SH-SY5Y (cell line): Measurements from ENCODE around the gene TPM3.

Source experiments
- GATA2 ChIP-seq: IDR thresholded peaks from 2 replicates; pipeline ENCODE4 v1.6.1; 2011; ENCODE audit warnings: mild to moderate bottlenecking, low read depth, low read length
- GATA3 ChIP-seq: IDR thresholded peaks from 2 replicates; pipeline ENCODE4 v1.6.1; 2011; ENCODE audit warnings: low read depth, mild to moderate bottlenecking, low read length, moderate library complexity

TPM3 gene

DNA sequence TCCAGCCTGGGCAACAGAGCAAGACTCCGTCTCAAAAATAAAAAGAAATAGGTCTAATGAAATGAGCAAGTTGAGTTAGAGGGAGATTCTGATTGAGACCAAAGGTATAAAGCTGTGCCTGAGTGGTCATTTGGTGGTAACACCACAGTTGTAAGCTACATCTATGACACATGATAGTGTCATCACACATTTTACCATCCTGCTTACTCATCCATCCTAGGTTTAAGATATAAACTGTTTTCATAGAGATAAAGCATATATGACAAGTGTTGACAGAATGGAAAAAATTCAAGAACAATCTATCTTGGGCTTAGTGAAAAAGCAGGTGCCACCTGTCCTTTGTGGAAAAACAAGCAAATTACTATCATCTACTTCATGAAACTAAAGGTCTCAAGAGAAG lies 21.4 kb upstream of the TPM3 start:
- no peak for TF ChIP-seq GATA2
- TF ChIP-seq GATA3: no peak

DNA sequence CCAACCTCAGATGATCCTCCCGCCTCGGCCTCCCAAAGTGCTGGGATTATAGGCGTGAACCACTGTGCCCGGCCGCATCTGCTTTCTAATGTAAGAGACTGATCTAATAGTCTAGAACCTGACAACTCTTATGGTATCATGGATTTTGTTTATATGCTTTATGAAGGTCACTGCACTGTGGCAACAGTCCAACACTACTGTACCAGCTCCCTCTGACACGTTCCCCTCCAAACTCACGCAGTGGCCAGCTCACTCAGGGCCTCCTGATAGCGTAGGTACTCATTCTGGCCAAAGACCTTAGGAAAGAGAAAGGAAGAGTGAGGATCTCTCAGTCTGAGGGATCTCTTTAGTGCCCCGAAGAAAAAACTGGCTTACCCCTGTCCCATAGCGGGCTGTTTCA lies 20.2 kb upstream of the TPM3 start:
- TF ChIP-seq GATA3 (no peak), GATA2 (no peak)

DNA sequence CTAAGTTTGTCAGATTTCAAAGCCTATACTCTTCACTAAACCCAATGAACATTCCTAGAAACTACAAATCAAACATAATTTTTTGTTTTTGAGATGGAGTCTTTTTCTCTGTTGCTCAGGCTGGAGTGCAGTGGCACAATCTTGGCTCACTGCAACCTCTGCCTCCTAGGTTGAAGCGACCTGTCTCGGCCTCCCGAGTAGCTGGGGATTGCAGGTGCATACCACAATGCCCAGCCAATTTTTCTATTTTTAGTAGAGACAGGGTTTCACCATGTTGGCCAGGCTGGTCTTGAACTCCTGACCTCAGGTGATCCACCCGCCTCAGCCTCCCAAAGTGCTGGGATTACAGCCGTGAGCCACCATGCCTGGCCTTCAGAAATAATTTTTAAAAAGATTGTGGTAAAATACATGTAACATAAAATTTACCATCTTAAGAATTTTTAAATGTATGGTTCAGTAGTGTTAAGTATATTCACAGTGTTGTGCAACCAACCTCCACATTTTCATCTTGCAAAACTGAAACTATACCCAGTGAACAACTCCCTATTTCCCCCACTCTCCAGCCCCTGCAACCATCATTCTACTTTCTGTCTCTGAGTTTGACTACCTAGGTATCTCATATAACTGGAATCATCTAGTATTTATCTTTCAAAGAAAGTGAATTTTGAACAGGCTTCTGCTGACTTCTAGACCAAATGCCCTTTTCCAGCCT lies 16.9 kb upstream of the TPM3 start:
- TF ChIP-seq GATA2 (no peak), GATA3 (no peak)

DNA sequence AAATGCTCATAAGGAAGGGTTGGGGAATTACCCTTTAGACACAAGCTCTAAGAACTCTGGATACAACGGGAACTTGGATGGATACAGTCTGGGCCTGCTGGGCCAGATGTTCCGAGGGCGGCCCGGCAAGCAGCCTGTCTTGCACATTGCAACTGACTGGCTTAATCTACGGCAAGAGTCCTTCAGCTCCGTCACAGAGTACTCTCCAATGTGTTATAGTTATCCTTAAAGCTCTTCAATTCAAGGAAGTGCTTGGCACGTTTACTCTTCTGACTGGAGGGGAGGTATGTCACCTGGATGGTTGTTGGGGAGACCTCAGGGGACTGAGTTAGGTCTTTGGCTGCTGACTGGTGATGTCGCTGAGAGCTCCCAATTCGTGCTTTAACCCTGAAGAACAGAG lies 15.4 kb upstream of the TPM3 start:
- TF ChIP-seq GATA3 (no peak), GATA2 (no peak)

DNA sequence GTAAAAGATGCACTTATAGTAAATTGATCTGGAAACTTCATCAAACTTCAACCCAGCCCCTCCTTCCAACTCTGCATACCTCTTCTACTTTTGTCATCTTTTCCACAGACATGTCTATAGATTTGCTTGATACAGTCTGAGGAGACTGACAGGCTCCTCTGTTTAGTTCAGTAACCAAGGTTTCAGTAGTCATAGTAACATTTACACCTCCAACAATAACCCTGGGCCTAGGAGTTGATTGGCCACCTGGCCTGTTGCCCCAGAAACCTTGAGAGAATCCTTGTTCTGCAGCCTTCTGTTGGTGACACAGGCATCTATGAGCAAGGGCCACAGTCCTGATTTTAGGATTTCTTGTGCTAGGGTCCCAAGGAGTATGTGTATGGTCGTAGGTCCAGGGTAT lies 14.3 kb upstream of the TPM3 start, which contains the start of gene CFAP141:
CFAP141 (minus strand) TSS at position 138 of the 400 bp plus-strand sequence; CDS start at position 112, 26 bp downstream.
- TF ChIP-seq GATA3 (no peak), GATA2 (no peak)

DNA sequence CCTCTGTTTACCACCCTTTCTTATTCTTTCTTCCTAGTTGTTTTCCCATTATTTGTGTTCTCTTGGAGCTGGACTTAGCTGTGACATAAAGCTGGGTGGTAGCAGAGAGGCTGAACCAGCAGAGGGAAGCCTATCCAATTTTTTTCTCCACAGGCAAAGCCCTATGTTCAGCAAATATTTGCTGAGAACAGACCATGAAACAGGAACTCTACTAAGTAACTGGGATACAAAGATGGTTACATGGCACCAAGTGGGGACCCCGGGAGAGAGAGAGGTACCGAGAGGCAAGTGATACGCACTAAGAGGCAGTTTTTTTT lies 7.6 kb upstream of the TPM3 start:
- TF ChIP-seq GATA2 (no peak), GATA3 (no peak)

DNA sequence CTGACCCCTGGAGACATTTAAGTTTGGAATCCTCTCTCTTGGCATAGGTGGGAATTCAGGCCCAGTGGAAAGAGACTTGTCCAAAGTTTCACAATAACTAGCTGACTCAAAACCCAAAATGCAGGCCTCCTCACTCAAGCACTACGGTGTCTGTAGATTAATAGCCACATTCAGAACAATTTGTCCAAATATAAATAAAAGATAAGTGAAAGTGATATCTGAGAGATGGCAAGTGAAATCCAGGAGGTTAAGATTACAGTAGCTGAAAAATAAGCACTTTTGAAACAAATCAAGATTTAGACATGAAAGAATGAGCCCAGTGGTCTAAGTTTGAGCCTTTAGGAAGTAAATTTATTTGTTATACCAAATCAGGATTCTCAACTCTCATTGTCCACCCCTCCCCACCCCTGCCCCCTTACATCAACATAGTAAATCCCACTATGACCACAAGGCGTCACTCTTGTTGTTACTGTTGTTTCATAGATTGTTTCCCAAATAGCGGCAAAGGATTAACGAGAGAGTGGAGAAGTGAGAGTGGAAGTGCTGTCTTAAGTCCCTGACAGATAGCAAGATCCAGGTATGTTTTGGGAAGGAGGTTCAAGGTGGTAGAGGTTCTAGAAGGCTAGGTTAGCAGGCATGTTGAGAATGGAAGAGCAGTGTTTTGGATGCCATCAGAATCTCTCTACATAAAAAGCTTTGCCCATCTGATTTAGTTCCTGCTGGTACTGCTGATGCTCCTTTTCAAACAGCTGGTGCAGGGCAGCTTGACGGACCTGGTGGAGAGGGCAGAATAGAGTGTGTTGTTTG lies 7.1 kb upstream of the TPM3 start:
- TF ChIP-seq GATA2 (no peak), GATA3 (no peak)

DNA sequence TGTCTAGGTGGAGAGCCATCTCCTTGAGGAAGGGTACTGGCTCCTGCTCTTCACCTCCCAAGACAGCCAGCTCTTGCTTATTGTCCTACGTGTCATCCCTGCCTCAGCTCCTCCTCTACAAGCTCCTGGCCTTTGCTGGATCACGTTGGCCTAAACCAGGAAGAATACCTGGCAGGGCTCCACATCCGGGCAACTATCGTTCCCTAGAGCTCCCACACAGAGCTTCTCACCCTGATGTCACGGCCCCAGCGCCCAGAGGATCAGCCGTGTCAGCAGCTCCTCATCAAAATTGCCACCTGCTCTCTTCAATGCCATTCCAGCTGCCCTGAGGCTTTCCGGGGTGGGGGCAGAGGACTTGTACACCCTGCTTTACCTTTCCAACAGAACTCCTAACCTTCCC lies 1.9 kb upstream of the TPM3 start:
- no peak for TF ChIP-seq GATA2
- no peak for TF ChIP-seq GATA3

DNA sequence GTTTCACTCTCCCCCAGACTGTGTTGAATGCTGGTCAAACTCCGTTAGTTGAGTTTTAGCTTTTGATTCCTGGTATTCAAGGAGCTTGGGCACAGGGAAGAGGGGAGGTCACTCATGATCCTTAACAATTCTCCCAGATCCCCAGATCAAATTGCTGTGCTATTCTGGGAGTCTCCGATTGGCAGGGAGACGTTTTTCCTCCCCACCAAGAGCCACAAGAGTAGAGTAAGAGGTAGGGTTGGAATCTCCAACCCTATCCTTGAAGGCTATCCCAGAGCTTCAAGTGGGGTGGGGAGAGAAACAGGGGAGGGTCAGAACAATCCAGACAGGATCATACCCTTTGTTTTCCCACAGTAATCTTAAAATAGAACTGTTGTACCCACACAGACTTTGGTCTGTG lies 576 bp upstream of the TPM3 start:
- TF ChIP-seq GATA2 (no peak), GATA3 (no peak)

DNA sequence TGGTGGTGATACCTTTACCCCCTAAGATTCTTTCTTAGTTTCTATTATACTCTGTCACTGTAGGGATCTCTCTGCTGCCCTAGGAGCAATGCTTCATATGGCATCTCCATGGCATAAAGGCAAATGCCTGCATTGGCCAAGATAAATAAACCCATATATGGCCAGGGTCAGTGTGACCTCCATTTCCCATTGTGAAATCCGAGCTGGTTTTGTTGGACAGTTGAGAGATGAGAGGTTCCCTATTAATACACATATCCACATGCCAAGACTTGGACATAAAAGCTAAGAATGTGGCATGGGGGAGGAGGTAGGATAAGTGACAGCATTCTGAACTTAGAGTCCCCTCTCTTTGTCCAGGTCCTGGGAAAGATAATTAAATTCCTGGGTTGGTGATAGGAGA lies 1.4 kb downstream of the TPM3 start:
- no peak for TF ChIP-seq GATA3
- TF ChIP-seq GATA2: no peak

DNA sequence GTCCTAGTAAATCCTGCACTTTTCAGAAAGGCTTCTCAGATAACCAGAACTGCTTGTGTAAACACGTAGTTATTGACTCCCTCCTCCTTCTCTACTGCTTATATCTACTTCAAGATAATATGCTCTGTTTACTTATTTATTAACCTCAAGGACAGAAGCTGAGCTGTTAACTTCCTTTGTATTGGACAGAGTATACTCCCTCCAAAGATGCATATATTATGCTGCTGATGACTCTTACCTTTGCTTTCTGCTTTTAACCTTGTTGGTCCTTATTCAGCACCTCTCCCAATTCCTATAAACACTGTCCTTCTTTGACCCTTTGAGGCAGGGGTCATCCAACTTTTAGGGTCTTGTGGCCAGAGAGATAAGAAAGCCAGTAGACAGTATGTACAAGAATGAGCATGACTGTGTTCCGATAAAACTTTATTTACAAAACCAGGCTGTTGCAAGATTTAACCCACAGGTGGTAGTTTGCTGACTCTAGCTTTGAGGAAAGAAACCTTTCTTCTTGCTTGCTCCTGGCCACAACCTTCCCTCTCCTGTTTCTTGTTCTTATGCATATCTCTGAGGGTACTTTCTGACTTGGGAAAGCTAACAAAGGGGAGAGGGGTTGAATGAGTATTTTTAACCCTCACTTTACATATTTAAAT lies 4.9 kb downstream of the TPM3 start:
- TF ChIP-seq GATA2: no peak
- no peak for TF ChIP-seq GATA3

DNA sequence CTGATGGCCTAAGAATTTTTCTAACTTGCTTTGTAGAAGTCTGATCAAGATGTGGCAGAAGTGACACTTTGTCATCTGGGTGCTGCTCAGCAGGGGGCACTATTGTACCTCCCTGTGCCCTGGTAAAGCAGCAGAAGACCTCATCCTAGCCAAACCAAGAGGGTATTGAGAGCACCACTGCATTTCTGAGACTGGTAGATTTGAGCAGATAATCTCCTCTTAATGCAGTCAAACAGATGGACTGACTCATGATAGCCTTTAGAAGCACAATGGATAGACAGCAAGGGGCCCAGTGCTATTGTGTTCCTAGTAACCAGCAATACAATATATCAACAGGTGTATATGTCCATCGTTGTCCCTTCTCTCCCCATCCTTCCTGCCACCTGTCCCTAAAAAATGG lies 5.7 kb downstream of the TPM3 start:
- TF ChIP-seq GATA3 (no peak), GATA2 (no peak)

DNA sequence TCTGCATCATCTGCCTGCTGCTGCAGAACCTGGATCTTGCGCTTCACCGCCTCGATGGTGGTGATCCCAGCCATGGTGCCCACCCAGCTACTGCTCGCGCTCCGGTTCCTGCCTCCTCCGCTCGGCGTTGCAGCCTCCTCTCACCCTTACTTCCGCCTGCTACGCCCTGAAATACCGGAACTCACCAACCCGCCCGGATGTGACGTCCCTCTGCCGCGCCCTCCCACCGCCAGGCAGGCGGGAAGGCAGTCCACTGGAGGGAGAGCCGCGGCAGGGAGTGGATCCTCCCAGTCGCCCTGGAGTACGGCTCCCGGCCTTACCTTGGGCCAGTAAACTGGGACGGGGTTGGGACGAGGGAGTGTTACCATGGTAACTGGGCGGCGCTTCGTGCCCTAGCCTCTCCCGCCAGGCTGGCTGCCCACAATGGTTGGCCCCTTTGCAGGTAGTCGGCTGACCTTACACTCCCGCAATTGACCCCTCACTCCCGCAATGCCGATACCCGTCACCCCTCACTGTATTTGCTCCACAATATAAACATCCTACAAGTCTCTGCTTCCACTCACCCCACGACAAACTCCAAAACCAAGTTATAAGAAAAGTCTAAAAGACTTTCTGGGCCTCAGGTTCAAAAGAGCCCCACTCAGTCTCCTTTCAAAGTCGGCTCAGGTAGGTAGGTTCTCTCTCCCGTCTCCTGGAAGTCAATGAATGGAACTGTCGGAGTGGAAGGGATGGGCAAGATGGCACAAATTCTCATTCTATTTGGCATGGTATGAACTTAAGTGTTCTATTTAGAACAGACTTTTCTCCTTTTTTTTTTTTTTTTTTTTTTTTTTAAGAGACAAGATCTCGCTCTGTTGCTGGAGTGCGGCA lies 8.6 kb downstream of the TPM3 start:
- TF ChIP-seq GATA3 (no peak), GATA2 (no peak)

DNA sequence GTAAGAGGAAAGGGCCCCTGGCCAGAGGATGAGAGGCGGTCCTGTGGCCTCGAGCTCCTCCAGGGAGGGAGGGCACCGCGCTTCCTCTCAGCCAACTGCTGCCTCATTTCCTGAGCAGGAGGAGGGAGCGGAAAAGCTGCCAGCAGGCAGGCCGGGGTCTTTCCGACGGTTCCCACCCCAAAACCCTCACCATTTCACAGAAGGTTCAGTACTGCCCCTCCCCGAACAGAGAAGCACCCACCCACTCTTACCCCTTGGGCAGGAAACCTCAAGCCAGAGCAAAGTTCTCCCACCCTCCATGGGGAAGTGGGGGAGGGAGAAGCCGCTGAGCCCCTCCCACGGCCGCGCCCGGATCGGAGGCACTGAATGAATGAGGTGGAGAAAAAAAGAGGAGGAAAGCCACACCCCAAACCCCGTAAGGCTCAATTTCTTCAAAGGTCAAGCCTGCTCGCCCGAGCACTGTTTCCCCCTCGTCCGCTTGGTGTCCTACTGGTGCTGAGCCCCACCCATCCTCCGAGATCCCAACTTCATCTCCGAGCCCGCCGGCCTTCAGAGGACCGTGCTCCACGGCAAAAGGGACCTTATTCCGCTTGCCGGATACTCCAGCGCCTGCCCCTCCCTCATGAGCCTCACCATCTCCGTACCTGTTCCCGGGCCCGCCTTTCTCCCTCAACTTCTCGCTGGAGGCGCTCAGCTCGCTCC lies 9.4 kb downstream of the TPM3 start:
- TF ChIP-seq GATA2: no peak
- no peak for TF ChIP-seq GATA3
